K562 (cell line): ENCODE results near the gene RBM34. TPM values are rescaled to one million over a fixed set of nuclear protein-coding genes. Genes with fewer than 3 reads are reported as not detected.

Experiments
- BACH1 ChIP-seq: fragments of 200-800 bp; sonication (Bioruptor generic); IDR thresholded peaks from 2 replicates; pipeline ENCODE4 v1.6.1; 2016; ENCODE audit warnings: missing genetic modification characterization, missing compliant biosample characterization
- E2F3 ChIP-seq: fragments of 250-450 bp; sonication (Bioruptor Pico); IDR thresholded peaks from 2 replicates; pipeline ENCODE4 v1.4.0; 2020; ENCODE audit warnings: mild to moderate bottlenecking
- E2F8 ChIP-seq: fragments of 450-650 bp; IDR thresholded peaks from 2 replicates; pipeline ENCODE4 v1.7.1; 2018; ENCODE audit warnings: mild to moderate bottlenecking, low read depth; ENCODE audit not compliant: partially characterized antibody
- FOXJ2 ChIP-seq: fragments of 200-800 bp; sonication (Bioruptor generic); IDR thresholded peaks from 2 replicates; pipeline ENCODE4 v1.6.1; 2016; ENCODE audit warnings: missing genetic modification characterization, missing compliant biosample characterization
- GATA2 ChIP-seq: sonication (generic); formaldehyde crosslinking; IDR thresholded peaks from 2 replicates; pipeline ENCODE4 v1.4.0; 2020; ENCODE audit warnings: mild to moderate bottlenecking, missing genetic modification reagents
- GATAD2A ChIP-seq: fragments of 450-650 bp; IDR thresholded peaks from 2 replicates; pipeline ENCODE4 v1.6.1; 2017
- KAT2B ChIP-seq: IDR thresholded peaks from one replicate; pipeline ENCODE4 v1.6.1; 2012; ENCODE audit warnings: low read depth, mild to moderate bottlenecking, control low read depth, inconsistent platforms, low read length, moderate library complexity
- KHSRP ChIP-seq: fragments of 450-650 bp; IDR thresholded peaks from 2 replicates; pipeline ENCODE4 v1.6.1; 2017
- L3MBTL2 ChIP-seq: fragments of 450-650 bp; IDR thresholded peaks from 2 replicates; pipeline ENCODE4 v1.6.1; 2016; ENCODE audit warnings: mild to moderate bottlenecking, moderate library complexity
- MEIS2 ChIP-seq: fragments of 450-650 bp; IDR thresholded peaks from 2 replicates; pipeline ENCODE4 v1.6.1; 2014; ENCODE audit warnings: mild to moderate bottlenecking; ENCODE audit not compliant: partially characterized antibody
- NKRF ChIP-seq: fragments of 450-650 bp; IDR thresholded peaks from 2 replicates; pipeline ENCODE4 v1.6.1; 2016; ENCODE audit warnings: borderline replicate concordance
- PHF21A ChIP-seq: fragments of 450-650 bp; IDR thresholded peaks from 2 replicates; pipeline ENCODE4 v1.6.1; 2017; ENCODE audit warnings: low read depth, borderline replicate concordance
- POLR2AphosphoS5 ChIP-seq: IDR thresholded peaks from 2 replicates; pipeline ENCODE4 v1.6.1; 2011; ENCODE audit warnings: mild to moderate bottlenecking, low read depth, low read length, moderate library complexity; ENCODE audit not compliant: control insufficient read depth, insufficient read depth
- SMAD3 ChIP-seq: fragments of 450-650 bp; formaldehyde crosslinking; conservative IDR thresholded peaks from 2 replicates; pipeline ENCODE4 v1.4.0; 2020; ENCODE audit warnings: mild to moderate bottlenecking
- SP2 ChIP-seq: IDR thresholded peaks from 2 replicates; pipeline ENCODE4 v1.6.1; 2011; ENCODE audit warnings: mild to moderate bottlenecking, low read depth, low read length, moderate library complexity; ENCODE audit not compliant: poor library complexity, severe bottlenecking; ENCODE audit errors: extremely low read depth
- TAF1 ChIP-seq: IDR thresholded peaks from 2 replicates; pipeline ENCODE4 v1.6.1; 2011; ENCODE audit warnings: mild to moderate bottlenecking, low read length, moderate library complexity; ENCODE audit not compliant: insufficient read depth, control insufficient read depth, severe bottlenecking; ENCODE audit errors: extremely low read depth
- TCF3 ChIP-seq: sonication (generic); formaldehyde crosslinking; IDR thresholded peaks from 2 replicates; pipeline ENCODE4 v1.4.0; 2020; ENCODE audit warnings: mild to moderate bottlenecking, missing genetic modification reagents
- ZNF12 ChIP-seq: sonication (generic); formaldehyde crosslinking; IDR thresholded peaks from 2 replicates; pipeline ENCODE4 v1.4.0; 2020; ENCODE audit warnings: mild to moderate bottlenecking, missing genetic modification reagents
- ZNF121 ChIP-seq: sonication (generic); formaldehyde crosslinking; conservative IDR thresholded peaks from 2 replicates; pipeline ENCODE4 v1.8.0; 2022; ENCODE audit warnings: missing genetic modification reagents
- ZNF518B ChIP-seq: fragments of 250-450 bp; sonication (Bioruptor Pico); IDR thresholded peaks from 2 replicates; pipeline ENCODE4 v1.5.0; 2021; ENCODE audit warnings: mild to moderate bottlenecking, moderate library complexity
- polyA plus RNA-seq, 8 experiments: library from polyadenylated mRNA; depleted of rRNA in 4 of 8; stranded (reverse) in 5 of 8; unstranded in 3 of 8; fragments of >200 nt; fragmentation: Nextera tagmentation in 2 of 8; fragmentation: Illumina TruSeq in 1 of 8; extraction: Ambion mirVana in 2 of 8; extraction: Trizol in 1 of 8; gene quantifications; 2 replicates each; pipeline versions ENCODE4 v1.2.1 to v1.2.3, GENCODE V29; 2011 to 2014; ENCODE audit warnings: inconsistent platforms in 1 of 8, missing spikeins in 1 of 8
- total RNA-seq, 7 experiments: library from RNA; depleted of rRNA in 6 of 7; stranded (reverse); fragments of >200 nt in 6 of 7; fragmentation: Illumina TruSeq in 2 of 7; extraction: Trizol in 2 of 7; gene quantifications; 2 replicates each; pipeline versions ENCODE4 v1.2.1 to v1.2.3, GENCODE V29; 2011 to 2021; ENCODE audit warnings: low replicate concordance in 1 of 7

RBM34 gene
- total and polyA plus RNA-seq, 9 of the 15 experiments (the other 6 are each of a cell fraction or from before 2014, with no cell fraction given), result 64.0 to 178 (median 124) TPM

- TF ChIP-seq SP2, result no peak
- TF ChIP-seq NKRF, result no peak
- no peak for TF ChIP-seq KAT2B
- TF ChIP-seq TCF3 (CRISPR knock-in tag), result peak; percentile 91
- TF ChIP-seq POLR2AphosphoS5, result peak; percentile 82; the same call in 1 of the 2 replicates
- no peak for TF ChIP-seq TAF1
- no peak for TF ChIP-seq E2F3 (CRISPR knock-in tag)
- TF ChIP-seq ZNF121 (CRISPR knock-in tag), result no peak
- peak; percentile 36; the same call in 1 of the 2 replicates for TF ChIP-seq L3MBTL2
- peak; percentile 77 for TF ChIP-seq GATA2 (CRISPR knock-in tag)
- TF ChIP-seq KHSRP, result no peak
- TF ChIP-seq GATAD2A, result no peak
- TF ChIP-seq E2F8, result no peak
- TF ChIP-seq MEIS2, result peak; percentile 59
- no peak for TF ChIP-seq ZNF12 (CRISPR knock-in tag)
- TF ChIP-seq SMAD3, result no peak
- TF ChIP-seq FOXJ2, result 0 out of 2 replicates have a peak, but pooled peaks have one; percentile 16
- no peak for TF ChIP-seq PHF21A
- TF ChIP-seq ZNF518B (CRISPR knock-in tag), result no peak
- TF ChIP-seq BACH1, result no peak
Observed at GRCh38 chr1:235113183-235113917, 47.7 kb downstream of the RBM34 start (continued).
